HG03378 (cell line): Measurements from ENCODE around the gene NDE1.
A peak's percentile ranks its signal among the peaks of the same experiment; 100 is the strongest.
"Not testable (repeated sequence)": the region's sequence is repeated elsewhere in the genome, so short reads cannot be mapped to it uniquely, and the experiment has no call there.

Experiments used
- ATAC-seq: cut with Tn5 transposase; IDR thresholded peaks from one replicate; pipeline ENCODE4 v1.9.1; 2021; ENCODE audit warnings: mild to moderate bottlenecking, moderate library complexity; ENCODE audit not compliant: unreplicated experiment

NDE1 gene

GRCh38 chr16:15618392-15618791 is 31.7 kb upstream of the NDE1 start:
- no peak for ATAC-seq

- ATAC-seq = no peak
These were observed 29.3 kb upstream of the NDE1 start for GRCh38 chr16:15620611-15621195.

GRCh38 chr16:15621456-15621855 is 28.6 kb upstream of the NDE1 start:
- no peak for ATAC-seq

GRCh38 chr16:15621889-15622288 is 28.2 kb upstream of the NDE1 start:
- ATAC-seq = no peak

- no peak for ATAC-seq
These were observed 18.2 kb upstream of the NDE1 start for GRCh38 chr16:15631730-15632409.

GRCh38 chr16:15635926-15636325 is 14.1 kb upstream of the NDE1 start:
- no peak for ATAC-seq

GRCh38 chr16:15636392-15636873 is 13.6 kb upstream of the NDE1 start:
- no peak for ATAC-seq

GRCh38 chr16:15639061-15639568 is 10.9 kb upstream of the NDE1 start:
- peak; percentile 20 for ATAC-seq

- no peak for ATAC-seq
These were observed 9.1 kb upstream of the NDE1 start for GRCh38 chr16:15640966-15641365.

- ATAC-seq = no peak
These were observed 8.1 kb upstream of the NDE1 start for GRCh38 chr16:15641753-15642556.

GRCh38 chr16:15642557-15643047 is 7.4 kb upstream of the NDE1 start:
- peak; percentile 48 for ATAC-seq

GRCh38 chr16:15643048-15643945 is 6.7 kb upstream of the NDE1 start, which contains the start of gene MARF1:
Gene MARF1, minus strand, starts transcription at chr16:15643154. Its CDS starts 3,921 bp downstream, at chr16:15639233.
- peak; percentile 25 for ATAC-seq

- no peak for ATAC-seq
These were observed 6.1 kb upstream of the NDE1 start for GRCh38 chr16:15643946-15644250.

GRCh38 chr16:15644267-15644961 is 5.6 kb upstream of the NDE1 start:
- ATAC-seq = no peak

GRCh38 chr16:15644962-15645465 is 5.0 kb upstream of the NDE1 start:
- ATAC-seq = not testable (repeated sequence)

GRCh38 chr16:15646557-15647293 is 3.3 kb upstream of the NDE1 start:
- not testable (repeated sequence) for ATAC-seq

GRCh38 chr16:15647294-15648014 is 2.6 kb upstream of the NDE1 start:
- ATAC-seq = no peak

- no peak for ATAC-seq
These were observed 1.8 kb upstream of the NDE1 start for GRCh38 chr16:15648135-15648730.
